ENCODE results near the gene ZNF346.
"Not testable (repeated sequence)": the region's sequence is repeated elsewhere in the genome, so short reads cannot be mapped to it uniquely, and the experiment has no call there.

ZNF346 gene

GRCh38 chr5:177015156-177015555 lies 7.3 kb upstream of the ZNF346 start:
- no peak for DNase-seq

- DNase-seq = no peak
Observed at GRCh38 chr5:177018341-177018740, 4.2 kb upstream of the ZNF346 start.

GRCh38 chr5:177020033-177020432 lies 2.5 kb upstream of the ZNF346 start:
- no peak for DNase-seq

GRCh38 chr5:177023303-177023664 lies 788 bp downstream of the ZNF346 start:
- DNase-seq = no peak

- no peak for DNase-seq
Observed at GRCh38 chr5:177024559-177024958, 2.1 kb downstream of the ZNF346 start.

DNA sequence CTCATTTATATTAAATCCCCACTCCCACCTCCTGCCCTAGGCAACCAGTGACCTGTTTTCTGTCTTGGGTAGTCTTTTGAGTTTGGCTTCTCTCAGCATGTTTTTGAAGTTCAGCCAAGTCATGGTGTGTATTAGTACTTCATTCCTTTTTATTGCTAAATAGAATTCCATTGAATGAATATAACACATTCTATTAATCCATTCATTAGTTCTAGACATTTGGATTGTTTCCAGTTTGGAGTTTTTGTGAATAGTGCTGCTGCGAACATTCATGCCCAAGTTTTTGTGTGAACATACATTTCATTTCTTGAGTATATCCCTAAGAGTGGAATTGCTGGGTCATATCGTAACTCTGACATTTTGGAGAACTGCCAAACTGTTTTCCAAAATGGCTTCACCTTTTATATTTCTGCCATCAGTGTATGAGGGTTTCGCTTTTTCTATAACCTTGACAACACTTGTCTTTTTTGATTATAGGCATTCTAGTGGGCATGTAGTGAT lies 2.7 kb downstream of the ZNF346 start:
- DNase-seq = no peak

DNA sequence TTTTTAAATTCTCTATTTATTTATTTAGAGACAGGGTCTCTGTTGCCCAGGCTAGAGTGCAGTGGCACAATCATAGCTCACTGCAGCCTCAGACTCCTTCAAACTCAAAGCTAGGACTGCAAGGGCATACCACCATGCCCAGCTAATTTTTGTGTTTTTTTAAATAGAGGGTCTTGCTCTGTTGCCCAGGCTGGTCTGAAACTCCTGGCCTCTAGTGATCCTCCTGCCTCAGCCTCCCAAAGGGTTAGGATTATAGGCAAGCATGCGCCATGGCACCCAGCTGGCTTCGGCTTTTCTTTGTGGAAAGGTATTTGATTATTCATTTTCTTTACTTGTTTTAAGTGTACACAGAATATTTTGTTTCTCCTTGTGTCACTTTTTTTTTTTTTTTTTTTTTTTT lies 5.2 kb downstream of the ZNF346 start:
- DNase-seq = no peak

DNA sequence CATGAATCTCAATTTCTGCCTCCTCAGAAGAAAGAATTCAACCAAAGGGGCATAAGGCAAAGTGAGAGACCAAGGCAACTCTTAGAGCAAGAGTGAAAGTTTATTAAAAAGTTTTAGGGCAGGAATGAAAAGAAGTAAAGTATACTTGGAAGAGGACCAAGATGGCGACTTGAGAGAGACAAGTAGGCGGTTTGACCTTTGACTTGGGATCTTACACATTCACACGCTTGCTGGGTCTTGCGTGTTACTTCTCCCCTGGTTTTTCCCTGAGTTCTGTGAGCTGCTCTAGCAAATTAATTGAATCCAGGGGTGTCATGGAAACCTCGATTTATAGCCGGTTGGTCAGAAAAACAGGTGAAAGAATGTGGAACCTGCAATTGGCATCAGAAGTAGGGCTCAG lies 7.0 kb downstream of the ZNF346 start:
- no peak for DNase-seq

- no peak for DNase-seq
Observed at GRCh38 chr5:177035976-177036375, 13.5 kb downstream of the ZNF346 start.

- no peak for DNase-seq
Observed at GRCh38 chr5:177036443-177036842, 13.9 kb downstream of the ZNF346 start.

DNA sequence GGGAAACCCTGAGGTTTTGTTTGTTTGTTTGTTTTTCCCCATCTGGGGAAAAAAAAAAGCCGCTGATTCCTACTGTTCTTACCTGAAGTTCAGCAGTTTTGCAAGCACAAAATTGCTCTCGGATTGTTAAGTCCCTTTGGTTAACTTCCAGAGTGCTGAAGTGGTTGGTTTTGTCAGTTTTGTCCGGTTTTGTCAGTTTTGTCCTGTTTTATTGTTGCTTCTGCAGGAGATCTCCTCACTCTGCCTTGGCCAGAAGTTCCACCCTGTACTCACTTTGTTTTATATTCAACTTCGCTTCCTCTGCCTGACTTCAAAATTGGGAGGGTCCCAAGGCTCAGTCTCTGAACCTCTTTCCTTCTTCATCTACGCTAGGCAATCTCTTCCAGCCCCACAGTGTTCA lies 14.4 kb downstream of the ZNF346 start:
- DNase-seq = no peak

DNA sequence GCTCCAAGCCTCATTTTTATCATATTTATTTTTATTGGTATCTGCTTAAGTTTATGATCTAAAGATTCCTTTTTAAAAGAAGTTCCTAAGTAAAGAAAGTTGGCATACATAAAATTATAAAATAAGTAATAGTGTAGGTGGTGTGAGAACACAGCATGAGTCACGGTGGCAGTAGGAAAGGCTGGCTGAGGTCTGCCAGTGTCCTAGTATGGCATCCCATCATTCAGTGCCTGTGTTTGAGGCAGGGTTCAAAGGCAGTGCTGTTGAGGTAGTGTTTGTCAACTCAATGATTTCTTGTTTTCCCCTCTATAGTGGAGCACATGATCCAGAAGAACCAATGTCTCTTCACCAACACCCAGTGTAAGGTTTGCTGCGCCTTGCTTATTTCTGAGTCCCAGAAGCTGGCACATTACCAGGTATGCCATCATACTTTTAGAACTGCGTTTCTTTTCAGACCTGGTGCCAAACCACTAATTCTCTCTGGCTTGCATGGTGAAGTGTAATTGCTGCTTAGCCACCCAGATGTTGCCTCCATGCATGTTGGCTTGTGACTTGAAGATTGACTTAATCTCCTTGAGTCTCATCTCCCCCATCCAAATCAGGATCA lies 18.4 kb downstream of the ZNF346 start:
- peak; percentile 13 for DNase-seq

GRCh38 chr5:177041936-177042335 lies 19.4 kb downstream of the ZNF346 start:
- no peak for DNase-seq

DNA sequence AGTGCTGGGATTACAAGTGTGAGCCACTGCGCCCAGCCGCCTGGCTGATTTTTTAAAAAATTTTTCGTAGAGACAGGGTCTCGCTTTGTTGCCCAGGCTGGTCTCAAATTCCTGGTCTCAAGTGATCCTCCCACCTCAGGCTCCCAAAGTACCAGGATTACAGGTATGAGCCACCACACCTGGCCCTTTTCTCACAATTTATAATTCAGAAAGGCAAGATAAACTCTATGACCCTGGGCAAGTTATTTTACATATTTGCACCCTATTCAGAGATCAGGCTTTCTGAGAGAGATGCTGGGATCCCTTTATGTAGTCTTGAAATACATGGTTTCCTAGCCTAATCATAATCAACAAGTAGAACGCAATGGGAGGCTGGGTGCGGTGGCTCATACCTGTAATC lies 20.6 kb downstream of the ZNF346 start:
- no peak for DNase-seq

GRCh38 chr5:177043958-177044357 lies 21.5 kb downstream of the ZNF346 start:
- DNase-seq = no peak

DNA sequence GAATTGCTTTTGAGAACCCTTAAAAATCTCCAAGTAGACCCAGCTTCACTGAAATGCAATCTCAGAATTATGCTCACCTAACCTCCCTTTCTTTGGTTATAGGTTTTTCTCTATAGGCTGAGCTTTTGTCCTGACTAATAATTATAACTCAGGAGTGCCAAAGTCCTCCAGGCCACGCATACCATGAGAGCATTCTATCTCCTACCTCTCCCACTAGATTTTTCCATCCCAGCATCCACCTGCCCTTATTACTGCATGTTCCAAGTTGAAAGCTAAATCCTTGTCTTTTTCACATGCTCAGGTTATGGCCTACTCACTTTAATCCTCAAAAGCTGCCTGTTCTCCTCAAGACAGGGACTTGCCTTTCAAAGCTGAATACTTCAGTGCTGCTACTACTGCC lies 22.1 kb downstream of the ZNF346 start:
- DNase-seq = no peak

- no peak for DNase-seq
Observed at GRCh38 chr5:177045631-177046030, 23.1 kb downstream of the ZNF346 start.

DNA sequence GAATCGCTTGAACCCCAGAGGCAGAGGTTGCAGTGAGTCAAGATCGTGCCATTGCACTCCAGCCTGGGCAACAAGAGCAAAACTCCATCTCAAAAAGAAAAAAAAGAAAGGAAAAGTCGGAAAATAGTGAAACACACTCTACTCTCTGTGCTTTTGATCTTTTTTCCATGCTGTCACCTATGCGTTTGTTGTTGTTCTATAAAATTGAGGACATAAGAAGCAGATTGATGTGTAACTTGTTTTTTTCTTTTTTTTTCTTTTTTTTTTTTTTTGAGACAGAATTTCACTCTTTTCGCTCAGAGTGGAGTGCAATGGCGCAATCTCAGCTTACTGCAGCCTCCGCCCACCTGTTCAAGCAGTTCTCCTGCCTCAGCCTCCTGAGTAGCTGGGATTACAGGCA lies 26.0 kb downstream of the ZNF346 start:
- not testable (repeated sequence) for DNase-seq

DNA sequence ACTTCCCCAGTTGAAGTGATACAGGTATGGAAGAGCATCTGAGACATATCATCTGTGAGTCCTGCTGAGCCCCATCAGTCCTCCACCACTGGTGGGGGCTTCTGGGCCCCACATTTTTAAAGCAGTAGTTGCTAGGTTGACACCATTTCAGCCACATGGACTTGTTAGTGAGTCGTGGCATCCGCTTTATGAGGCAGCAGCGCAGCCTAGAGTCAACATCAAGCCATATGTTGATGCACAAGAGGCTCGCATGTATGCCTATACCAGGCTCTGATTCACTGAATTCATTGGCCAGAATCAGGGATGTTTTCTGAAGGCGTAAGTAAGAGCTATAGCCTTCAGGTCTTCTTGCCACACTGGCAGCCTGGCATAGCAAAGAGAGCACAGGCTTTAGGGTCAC lies 26.8 kb downstream of the ZNF346 start:
- DNase-seq = peak; percentile 7

DNA sequence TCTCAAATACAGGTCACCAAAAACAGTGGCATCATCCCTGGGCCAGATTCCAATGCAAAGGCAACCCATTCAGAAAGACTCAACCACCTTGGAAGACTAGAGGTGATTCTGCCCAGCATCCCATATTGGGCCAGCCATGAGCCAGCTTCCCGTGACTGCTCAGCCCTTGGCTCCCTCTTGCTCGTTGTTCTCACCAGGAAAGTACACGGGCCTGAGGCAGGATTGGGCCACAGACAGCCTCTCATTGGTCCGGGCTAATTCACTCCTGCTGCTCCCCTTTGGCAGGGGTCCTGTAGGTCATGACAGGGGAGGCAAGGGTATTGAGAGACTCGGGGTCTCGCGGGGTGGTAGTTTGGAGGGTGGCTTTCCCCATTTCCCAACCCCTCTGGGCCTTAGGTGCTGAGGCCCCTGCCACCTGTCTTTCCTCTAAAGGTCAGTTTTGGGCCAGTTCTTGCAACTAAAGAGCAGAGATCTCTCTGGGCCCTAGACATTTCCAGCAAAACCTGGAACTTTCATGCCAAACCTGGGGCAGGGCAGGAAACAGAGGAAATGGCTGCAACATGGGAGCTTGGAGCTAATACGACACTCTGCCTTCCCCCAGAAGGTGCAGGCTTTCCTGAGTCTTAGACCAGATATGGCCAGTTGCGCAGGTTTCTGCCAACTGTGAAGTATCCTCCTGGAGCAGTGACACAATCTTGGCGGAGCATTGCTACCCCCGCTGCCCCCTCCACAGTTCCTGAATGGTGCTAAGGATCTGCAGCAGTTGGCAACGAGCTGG lies 42.2 kb downstream of the ZNF346 start:
- no peak for DNase-seq

DNA sequence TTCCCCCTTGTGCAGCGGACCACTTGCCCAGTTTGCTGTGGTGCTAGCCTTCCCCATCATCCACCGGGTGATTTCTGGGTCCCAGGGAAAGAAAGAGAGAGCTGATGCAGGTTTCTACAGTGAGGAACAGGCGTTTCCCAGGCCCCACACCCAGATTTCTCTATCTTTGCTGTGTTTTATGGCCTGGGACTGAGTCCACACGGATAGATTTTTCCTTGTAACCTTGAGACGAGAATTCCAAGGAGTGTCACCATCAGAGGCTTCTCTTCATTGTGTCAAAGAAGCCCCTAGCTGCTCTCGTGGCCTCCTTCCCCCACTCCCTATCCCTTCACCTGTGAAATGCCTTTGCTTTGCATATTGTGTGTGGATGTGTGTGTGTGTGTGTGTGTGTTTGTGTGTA lies 43.0 kb downstream of the ZNF346 start:
- no peak for DNase-seq

GRCh38 chr5:177066224-177066623 lies 43.7 kb downstream of the ZNF346 start:
- no peak for DNase-seq

DNA sequence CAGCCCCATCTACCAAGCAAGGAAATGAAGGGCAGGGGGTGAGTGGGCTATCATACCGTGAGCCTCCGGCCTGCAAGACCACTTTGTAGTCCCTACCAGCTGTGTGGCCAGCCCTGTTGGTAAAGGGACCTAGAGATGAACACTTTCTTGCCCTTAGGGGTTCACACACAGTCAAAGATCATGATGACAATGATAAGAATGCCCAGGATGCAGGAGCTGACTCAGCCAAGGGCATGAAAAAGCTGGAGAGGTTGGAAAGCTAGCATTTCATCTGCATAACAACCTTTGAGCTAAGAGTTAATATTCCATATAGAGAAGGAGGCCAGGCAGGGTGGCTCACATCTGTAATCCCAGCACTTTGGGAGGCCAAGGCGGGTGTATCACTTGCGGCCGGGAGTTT lies 45.0 kb downstream of the ZNF346 start:
- DNase-seq = no peak

DNA sequence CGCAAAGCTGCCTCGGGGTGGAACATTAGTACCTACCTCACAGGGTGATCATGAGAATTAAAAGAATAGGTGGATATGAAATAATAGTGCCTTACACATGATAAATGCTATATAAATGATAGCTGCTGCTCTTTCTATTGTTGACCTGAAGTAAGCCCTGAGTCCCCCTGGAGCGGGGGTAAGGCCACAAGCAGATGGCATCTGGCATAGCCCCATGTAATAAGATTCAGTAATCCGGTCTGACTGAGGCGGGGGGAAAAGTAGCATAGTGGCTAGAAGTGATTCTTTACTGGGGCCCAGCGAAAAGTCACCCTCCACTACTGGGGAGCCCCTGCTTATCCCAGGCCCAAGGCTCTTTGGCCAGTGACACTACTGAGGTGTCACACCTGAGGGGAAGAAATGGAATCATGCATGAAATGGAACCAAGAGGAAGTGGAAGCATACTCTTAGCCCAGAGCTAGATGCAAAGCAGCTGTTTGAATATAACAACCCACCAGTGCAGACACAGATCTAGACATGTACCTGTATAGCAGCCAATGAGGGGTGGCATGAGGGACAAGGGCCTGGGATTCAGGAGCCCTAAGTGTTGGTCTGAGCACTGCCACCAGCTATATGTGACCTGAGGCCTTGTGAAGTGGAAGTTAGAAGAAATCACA lies 48.2 kb downstream of the ZNF346 start:
- no peak for DNase-seq
